Rectal smooth muscle tissue (tissue), 1 donor: Measurements from ENCODE around the gene OR2T6.
"Not testable (repeated sequence)": the region's sequence is repeated elsewhere in the genome, so short reads cannot be mapped to it uniquely, and the experiment has no call there.

Experiments used
- H3K27ac ChIP-seq: one replicate; pipeline ENCODE4 v1.7.0; 2013; ENCODE audit warnings: low read depth, low read length, inconsistent platforms
- H3K27me3 ChIP-seq: one replicate; pipeline ENCODE4 v1.7.0; 2013; ENCODE audit warnings: low read length; ENCODE audit not compliant: control insufficient read depth, insufficient read depth
- H3K36me3 ChIP-seq: one replicate; pipeline ENCODE4 v1.7.0; 2013; ENCODE audit warnings: low read length; ENCODE audit not compliant: control insufficient read depth, insufficient read depth
- H3K4me1 ChIP-seq: one replicate; pipeline ENCODE4 v1.7.0; 2013; ENCODE audit warnings: low read length; ENCODE audit not compliant: control insufficient read depth, insufficient read depth
- H3K4me3 ChIP-seq: one replicate; pipeline ENCODE4 v1.7.0; 2013; ENCODE audit warnings: low read length
- H3K9ac ChIP-seq: one replicate; pipeline ENCODE4 v1.7.0; 2013; ENCODE audit warnings: low read length

The OR2T6 gene

DNA sequence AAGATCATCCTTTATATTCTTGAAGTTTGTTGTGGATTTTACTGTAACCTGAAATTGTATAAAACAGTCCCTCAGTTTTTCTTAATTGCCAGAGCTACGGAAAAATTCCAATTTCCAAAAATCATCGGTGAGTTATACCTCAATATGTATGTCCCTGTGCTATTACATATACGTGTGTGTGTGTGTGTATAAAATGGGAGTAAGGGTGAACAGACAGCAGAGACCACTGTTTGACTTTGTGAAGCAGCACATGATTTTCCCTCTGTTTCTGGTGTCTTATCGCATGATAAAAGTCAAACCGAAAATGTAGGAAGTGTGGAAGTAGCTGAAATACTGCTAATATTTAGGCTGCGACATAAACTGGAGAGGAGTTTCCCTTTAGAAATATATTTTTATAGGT is 28.5 kb downstream of the OR2T6 start:
- Histone ChIP-seq H3K9ac (no peak overlapping the region), H3K27ac (no peak overlapping the region), H3K36me3 (no peaks in the 10 kb centered on the region), H3K4me3 (no peak overlapping the region), H3K27me3 (no peaks in the 10 kb centered on the region), H3K4me1 (no peaks in the 10 kb centered on the region)

GRCh38 chr1:248406721-248407692 is 31.5 kb downstream of the OR2T6 start:
- no peaks in the 10 kb centered on the region for H3K27me3 ChIP-seq
- H3K9ac ChIP-seq = no peak overlapping the region
- H3K4me3 ChIP-seq = no peak overlapping the region
- no peaks in the 10 kb centered on the region for H3K4me1 ChIP-seq
- H3K27ac ChIP-seq = no peak overlapping the region
- H3K36me3 ChIP-seq = no peaks in the 10 kb centered on the region

DNA sequence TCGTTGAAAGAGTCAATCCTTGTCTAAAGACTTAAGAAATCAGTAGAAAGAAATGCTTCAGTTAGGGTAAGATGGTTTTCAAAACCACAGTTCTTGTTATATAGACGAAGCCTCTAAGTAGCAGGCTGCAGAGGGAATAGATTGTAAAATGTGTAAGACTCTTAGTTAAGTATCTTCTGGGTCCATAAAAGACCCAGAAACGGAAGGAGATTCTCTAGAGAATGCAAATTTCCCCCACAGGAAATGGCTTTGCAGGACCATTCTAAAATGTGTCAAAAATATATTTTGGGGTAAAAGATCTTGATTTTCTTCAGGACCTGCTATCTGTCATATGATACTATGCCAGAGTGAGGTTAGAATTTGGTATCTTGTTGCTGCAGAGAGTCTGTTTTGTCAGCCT is 40.7 kb downstream of the OR2T6 start:
- no peaks in the 10 kb centered on the region for H3K36me3 ChIP-seq
- H3K27ac ChIP-seq = no peak overlapping the region

GRCh38 chr1:248417854-248418253 is 42.3 kb downstream of the OR2T6 start:
- Histone ChIP-seq H3K36me3 (no peaks in the 10 kb centered on the region), H3K4me1 (no peaks in the 10 kb centered on the region), H3K27ac (no peak overlapping the region), H3K4me3 (no peak overlapping the region), H3K9ac (no peak overlapping the region), H3K27me3 (no peaks in the 10 kb centered on the region)

More for the DNA sequence above, 40.7 kb downstream of the OR2T6 start:
- Histone ChIP-seq H3K4me3 (no peak overlapping the region), H3K9ac (no peak overlapping the region), H3K27me3 (no peaks in the 10 kb centered on the region), H3K4me1 (no peaks in the 10 kb centered on the region)

DNA sequence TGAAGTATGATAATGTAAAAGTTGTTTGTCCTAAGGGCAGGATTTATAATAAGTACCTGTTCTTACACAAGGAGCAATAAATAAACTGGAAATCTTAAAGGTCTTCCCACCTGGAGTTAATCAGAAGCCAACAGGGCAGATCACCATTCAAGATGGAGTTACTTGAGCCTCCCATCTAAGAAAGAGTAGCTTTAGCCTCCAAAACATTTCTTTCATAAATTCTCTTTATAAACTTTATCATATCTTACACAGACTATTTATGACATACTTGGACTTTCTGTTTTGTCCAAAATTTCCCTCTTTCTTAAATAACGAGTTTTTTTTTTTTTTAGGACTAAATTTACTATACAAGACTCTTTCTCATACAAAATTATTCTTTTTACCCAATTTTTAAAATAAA is 45.8 kb downstream of the OR2T6 start:
- Histone ChIP-seq H3K9ac (no peak overlapping the region), H3K27me3 (no peaks in the 10 kb centered on the region), H3K27ac (no peak overlapping the region), H3K36me3 (no peaks in the 10 kb centered on the region), H3K4me3 (no peak overlapping the region), H3K4me1 (no peaks in the 10 kb centered on the region)

GRCh38 chr1:248427526-248428191 is 52.1 kb downstream of the OR2T6 start:
- H3K4me3 ChIP-seq, H3K27me3 ChIP-seq, H3K27ac ChIP-seq, H3K36me3 ChIP-seq, H3K9ac ChIP-seq, H3K4me1 ChIP-seq: not testable (repeated sequence)

GRCh38 chr1:248428192-248428533 is 52.6 kb downstream of the OR2T6 start:
- H3K4me3 ChIP-seq, H3K27ac ChIP-seq, H3K36me3 ChIP-seq, H3K4me1 ChIP-seq, H3K9ac ChIP-seq, H3K27me3 ChIP-seq: not testable (repeated sequence)

DNA sequence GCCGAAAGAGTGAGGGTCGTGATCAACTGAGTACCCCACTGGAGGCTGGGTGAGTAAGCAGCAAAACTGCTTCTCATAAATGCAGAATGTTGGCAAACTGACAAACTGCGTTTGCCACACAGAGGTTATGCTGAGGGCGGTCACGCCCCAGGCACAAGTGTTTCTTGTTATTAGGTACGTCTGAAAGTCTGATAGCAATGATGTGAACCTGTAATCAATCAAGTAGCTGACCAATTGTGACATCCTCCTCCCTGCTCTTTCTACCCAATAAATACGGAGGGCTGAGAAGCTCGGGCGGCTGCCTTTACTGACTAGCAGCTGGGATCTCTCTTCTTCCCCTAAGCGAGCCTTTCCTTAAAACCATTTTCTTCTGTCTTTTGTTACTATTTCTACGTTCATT is 56.1 kb downstream of the OR2T6 start:
- H3K27me3 ChIP-seq, H3K9ac ChIP-seq: not testable (repeated sequence)

GRCh38 chr1:248432201-248432600 is 56.7 kb downstream of the OR2T6 start:
- H3K4me1 ChIP-seq, H3K36me3 ChIP-seq, H3K27ac ChIP-seq, H3K9ac ChIP-seq, H3K27me3 ChIP-seq, H3K4me3 ChIP-seq: not testable (repeated sequence)

More for the DNA sequence above, 56.1 kb downstream of the OR2T6 start:
- H3K27ac ChIP-seq, H3K4me1 ChIP-seq, H3K4me3 ChIP-seq, H3K36me3 ChIP-seq: not testable (repeated sequence)

GRCh38 chr1:248433811-248434415 is 58.4 kb downstream of the OR2T6 start:
- not testable (repeated sequence) for H3K9ac ChIP-seq

GRCh38 chr1:248434913-248435312 is 59.4 kb downstream of the OR2T6 start:
- H3K27me3 ChIP-seq, H3K36me3 ChIP-seq, H3K27ac ChIP-seq, H3K4me3 ChIP-seq, H3K9ac ChIP-seq, H3K4me1 ChIP-seq: not testable (repeated sequence)

More at GRCh38 chr1:248433811-248434415, 58.4 kb downstream of the OR2T6 start:
- not testable (repeated sequence) for H3K36me3 ChIP-seq, H3K4me3 ChIP-seq, H3K4me1 ChIP-seq, H3K27me3 ChIP-seq, H3K27ac ChIP-seq

GRCh38 chr1:248436303-248436702 is 60.8 kb downstream of the OR2T6 start:
- not testable (repeated sequence) for H3K4me3 ChIP-seq, H3K27me3 ChIP-seq

More at GRCh38 chr1:248436303-248436702, 60.8 kb downstream of the OR2T6 start:
- not testable (repeated sequence) for H3K4me1 ChIP-seq, H3K36me3 ChIP-seq, H3K9ac ChIP-seq, H3K27ac ChIP-seq
